Stimulated activated CD8-positive, alpha-beta memory T cell treated with anti-CD3 and anti-CD28 coated beads, Interleukin-4, amount 100 ng/mL, for 24 hours (primary cell): ENCODE results near the gene FBXO21.
"Not testable (repeated sequence)": the region's sequence is repeated elsewhere in the genome, so short reads cannot be mapped to it uniquely, and the experiment has no call there.

Source experiments
- DNase-seq: peaks from one replicate; pipeline ENCODE4 v3.0.0-alpha.2; 2020; ENCODE audit warnings: low read depth

Gene FBXO21

DNA sequence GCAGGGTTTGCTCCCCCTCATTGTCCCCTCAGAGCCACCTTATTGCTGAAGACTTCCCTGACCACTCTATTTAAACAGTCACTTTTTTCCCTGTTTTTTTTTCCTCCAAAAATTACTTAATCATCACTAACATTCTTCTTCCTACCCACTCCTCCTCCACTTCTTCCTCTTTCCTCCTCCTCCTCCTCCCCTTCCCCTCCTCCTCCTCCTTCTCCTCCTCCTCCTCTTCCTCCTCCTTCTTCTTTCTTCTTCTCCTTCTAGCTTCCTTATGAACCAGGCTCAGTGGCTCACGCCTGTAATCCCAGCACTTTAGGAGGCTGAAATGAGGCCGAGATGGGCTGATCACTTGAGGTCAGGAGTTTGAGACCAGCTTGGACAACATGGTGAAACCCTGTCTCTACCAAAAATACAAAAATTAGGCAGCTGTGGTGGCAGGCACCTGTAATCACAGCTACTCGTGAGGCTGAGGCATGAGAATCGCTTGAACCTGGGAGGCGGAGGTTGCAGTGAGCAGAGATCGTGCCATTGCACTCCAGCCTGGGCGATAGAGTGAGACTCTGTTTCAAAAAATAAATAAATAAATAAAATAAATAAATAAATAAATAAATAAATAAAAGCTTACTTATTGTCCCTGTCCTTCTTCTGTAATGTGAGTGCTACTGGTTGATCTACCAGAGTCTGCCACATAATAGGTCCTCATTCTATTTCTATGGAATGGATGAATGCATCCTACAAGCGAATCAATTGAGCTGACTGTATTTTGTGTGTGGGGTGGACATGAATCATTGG lies 9.9 kb upstream of the FBXO21 start:
- DNase-seq, result not testable (repeated sequence)

DNA sequence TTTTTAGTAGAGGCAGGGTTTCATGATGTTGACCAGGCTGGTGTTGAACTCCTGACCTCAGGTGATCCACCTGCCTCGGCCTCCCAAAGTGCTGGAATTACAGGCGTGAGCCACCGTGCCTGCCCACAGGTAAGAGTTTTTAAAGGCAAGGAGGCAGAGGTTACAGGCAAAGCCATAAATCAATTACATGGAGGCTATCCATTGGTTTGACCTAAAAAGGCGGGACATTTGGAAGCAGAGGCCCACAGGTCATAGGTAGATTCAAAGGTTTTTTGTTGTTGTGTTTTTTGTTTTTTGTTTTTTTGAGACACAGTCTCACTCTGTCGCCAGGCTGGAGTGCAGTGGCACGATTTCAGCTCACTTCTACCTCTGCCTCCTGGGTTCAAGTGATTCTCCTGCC lies 6.1 kb upstream of the FBXO21 start:
- not testable (repeated sequence) for DNase-seq

DNA sequence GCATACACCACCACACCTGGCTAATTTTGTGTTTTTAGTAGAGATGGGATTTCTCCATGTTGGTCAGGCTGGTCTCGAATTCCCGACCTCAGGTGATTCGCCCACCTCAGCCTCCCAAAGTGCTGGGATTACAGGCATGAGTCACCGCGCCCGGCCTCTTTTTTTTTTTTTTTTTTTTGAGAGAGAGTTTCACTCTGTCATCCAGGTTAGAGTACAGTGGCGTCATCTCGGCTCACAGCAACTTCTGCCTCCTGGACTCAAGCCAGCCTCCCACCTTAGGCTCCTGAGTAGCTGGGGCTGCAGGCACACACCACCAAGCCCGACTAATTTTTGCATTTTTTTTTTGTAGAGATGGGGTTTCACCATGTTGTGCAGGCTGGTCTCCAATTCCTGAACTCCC lies 4.8 kb upstream of the FBXO21 start:
- not testable (repeated sequence) for DNase-seq

GRCh38 chr12:117193903-117194302 lies 3.6 kb upstream of the FBXO21 start:
- DNase-seq, result no peak

DNA sequence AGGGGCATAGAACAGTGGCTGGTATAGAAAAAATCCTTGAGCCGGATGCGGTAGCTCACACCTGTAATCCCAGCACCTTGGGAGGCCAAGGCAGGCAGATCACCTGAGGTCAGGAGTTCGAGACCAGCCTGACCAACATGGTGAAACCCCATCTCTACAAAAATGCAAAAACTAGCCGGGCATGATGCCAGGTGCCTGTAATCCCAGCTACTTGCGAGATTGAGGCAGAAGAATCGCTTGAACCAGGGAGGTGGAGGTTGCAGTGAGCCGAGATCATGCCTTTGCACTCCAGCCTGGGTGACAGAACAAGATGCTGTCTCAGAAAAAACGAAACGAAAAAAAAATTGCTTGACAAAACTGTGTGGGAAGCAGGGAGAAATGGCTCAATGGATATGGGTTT lies 2.3 kb upstream of the FBXO21 start:
- not testable (repeated sequence) for DNase-seq

GRCh38 chr12:117192057-117192456 lies 1.8 kb upstream of the FBXO21 start:
- no peak for DNase-seq

GRCh38 chr12:117189725-117190209 lies 503 bp downstream of the FBXO21 start:
- DNase-seq, result peak; percentile 3

DNA sequence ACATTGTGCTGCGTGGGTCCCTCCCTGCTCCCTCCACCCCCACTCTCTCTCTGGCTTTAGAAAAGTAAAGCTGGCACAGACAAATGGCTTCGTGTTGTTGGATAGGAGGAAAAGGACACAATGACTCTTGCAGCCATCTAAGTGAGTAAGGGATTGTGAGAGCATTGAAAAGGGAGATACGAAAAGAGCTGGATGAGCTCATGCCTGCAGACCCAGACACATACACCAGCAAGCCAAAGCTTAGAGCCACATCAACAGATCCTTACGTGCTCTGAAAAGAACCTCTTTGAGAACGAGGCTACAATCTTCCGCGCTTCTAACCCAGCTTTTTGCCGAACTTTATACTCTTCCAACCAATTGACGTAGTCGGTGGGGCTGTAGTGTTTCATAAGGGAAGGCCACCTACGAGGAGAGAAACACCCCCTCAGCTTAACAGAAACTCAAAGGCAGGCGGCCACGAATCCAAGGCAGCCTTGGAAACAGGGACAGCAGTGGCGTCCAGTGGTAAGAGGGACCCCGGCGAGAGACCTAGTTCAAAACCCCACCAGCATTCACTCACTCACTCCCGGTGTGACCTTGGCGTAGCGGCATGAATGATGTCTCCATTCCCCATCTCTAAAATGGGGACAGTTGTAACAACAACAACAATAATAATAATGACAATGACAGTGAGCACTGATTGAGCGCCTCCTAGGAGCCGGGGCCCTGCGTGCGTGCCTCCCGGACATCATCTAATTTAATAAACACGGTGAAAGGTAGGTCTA lies 1.1 kb downstream of the FBXO21 start:
- DNase-seq, result no peak

DNA sequence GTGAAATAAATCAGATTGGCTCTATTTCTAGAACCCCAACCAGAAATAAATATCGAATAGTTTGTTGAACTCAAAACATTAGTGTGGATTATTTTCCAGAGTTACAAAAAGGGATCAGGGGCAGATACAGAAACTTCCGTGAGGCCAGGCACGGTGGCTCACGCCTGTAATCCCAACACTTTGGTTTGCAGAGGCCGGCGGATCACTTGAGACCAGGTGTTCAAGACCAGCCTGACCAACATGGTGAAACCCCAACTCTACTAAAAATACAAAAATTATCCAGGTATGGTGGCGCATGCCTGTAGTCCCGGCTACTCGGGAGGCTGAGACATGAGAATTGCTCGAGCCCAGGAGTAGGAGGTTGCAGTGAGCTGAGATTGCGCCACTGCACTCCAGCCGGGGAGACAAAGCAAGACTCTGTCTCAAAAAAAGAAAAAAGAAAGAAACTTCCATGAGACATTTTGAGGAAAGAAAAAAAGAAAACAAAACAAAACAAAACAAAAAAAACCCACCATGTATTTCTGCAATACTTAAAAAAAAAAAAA lies 2.1 kb downstream of the FBXO21 start:
- no peak for DNase-seq

- DNase-seq, result no peak
Observed at GRCh38 chr12:117187421-117187820, 2.8 kb downstream of the FBXO21 start.

GRCh38 chr12:117182866-117183265 lies 7.4 kb downstream of the FBXO21 start:
- no peak for DNase-seq

DNA sequence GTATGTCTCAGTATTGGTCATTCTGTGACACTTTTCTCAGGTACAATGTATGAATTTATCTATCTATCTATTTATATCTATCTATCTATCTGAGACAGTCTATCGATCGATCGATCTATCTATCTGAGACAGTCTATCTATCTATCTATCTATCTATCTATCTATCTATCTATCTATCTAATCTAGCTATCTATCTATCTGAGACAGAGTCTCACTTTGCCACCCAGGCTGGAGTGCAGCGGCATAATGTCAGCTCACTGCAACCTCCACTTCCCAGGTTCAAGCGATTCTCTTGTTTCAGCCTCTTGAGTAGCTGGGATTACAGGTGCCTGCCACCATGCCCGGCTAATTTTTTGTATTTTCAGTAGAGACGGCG lies 8.8 kb downstream of the FBXO21 start:
- DNase-seq, result not testable (repeated sequence)

DNA sequence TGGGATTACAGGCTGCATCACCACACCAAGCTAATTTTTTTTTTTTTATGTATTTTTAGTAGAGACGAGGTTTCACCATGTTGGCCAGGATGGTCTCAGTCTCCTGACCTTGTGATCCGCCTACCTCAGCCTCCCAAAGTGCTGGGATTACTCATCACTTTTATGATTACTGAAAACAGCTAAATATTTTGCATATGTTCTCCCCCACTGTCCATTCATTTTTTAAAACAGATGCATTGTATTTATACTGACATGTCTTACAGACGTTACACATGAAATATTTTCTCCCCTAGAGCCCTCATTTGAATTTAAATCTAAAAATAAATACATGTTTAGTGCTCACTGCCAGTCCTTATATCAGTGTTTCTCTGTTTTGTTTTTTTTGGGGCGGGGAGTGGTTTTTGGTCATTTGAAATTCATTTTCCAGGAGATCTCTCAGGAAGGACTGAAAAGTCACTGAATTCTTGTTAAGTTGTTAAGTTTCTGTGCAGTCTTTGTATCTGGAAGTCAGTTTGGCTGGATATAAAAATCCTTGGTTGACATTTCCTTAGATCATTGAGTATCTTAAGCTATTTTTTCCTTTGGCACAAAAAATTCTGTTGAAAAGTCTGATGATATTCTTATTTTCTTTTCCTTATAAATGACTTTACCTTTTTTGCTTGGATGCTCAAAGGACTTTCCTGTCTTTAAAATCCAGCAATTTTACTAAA lies 9.4 kb downstream of the FBXO21 start:
- no peak for DNase-seq

- DNase-seq, result no peak
Observed at GRCh38 chr12:117178745-117179144, 11.5 kb downstream of the FBXO21 start.

- no peak for DNase-seq
Observed at GRCh38 chr12:117178301-117178700, 12.0 kb downstream of the FBXO21 start.

DNA sequence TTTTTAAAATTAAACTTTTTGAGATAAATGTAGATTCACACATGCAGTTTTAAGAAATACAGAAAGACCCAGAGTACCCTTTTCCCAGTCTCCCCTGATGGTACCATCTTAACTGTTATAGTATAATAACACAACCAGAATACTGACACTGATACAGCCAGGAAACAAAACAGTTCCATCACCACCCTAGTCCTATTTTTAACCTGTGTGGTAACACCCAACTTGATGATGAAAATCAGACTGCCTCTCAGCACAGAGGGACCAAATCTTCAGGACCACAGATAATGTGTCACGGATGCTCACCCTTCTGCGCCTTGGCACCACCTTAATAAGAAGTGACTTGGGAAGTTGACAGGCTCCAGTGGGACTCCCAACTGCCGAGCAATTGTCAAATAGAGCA lies 18.1 kb downstream of the FBXO21 start:
- DNase-seq, result no peak

GRCh38 chr12:117171499-117172162 lies 18.6 kb downstream of the FBXO21 start:
- DNase-seq, result no peak

DNA sequence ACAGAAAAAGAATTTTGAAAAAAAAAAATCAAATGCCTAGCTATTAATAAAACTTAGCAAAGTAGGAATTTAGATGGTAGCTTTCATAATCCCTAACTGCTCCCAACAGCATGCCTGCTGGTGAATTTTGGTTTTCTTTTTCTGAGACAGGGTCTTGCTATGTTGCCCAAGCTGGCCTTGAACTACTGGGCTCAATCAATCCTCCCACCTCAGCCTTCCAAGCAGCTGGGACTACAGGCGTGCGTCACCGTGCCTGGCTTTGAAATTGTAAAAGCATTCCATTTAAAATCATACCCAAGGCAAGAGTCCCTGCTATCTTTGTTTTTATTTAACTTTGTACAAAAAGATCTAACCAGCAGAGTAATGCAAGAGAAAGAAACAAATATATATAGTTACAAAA lies 20.7 kb downstream of the FBXO21 start:
- no peak for DNase-seq

DNA sequence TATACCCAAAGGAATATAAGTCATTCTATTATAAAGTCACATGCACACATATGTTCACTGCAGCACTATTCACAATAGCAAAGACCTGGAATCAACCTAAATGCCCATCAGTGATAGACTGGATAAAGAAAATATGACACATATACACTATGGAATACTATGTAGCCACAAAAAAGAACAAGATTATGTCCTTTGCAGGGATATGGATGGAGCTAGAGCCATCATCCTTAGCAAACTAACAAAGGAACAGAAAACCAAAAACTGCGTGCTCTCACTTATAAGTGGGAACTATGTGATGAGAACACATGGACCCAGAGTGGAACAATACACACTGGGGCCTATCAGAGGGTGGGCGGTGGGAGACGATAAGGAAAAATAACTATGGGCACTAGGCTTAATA lies 21.3 kb downstream of the FBXO21 start:
- DNase-seq, result no peak

- no peak for DNase-seq
Observed at GRCh38 chr12:117167769-117168168, 22.5 kb downstream of the FBXO21 start.

DNA sequence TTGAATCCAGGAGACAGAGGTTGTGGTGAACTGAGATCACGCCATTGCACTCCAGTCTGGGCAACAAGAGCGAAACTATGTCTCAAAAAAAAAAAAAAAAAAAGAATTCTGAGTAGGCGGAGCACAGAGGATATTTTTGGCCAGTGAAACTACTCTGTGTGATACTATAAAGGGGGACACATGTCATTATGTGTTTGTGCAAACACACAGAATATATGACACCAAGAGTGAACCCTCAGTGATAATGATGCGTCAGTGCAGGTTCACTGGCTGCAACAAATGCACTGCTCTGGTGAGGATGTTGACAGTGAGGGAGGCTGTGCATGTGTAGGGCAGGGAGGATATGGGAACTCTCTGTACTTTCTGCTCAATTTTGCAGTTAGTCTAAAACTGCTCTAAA lies 24.2 kb downstream of the FBXO21 start:
- DNase-seq, result no peak

- DNase-seq, result no peak
Observed at GRCh38 chr12:117165342-117165741, 24.9 kb downstream of the FBXO21 start.
